Right lung (tissue), 5 donors: ENCODE data around the gene ITGAV. TPM values are rescaled to one million over a fixed set of nuclear protein-coding genes. Genes with fewer than 3 reads are reported as not detected.

ENCODE experiments used
- DNase-seq, 2 donors: peaks; one replicate each; pipeline ENCODE4 v3.0.0-alpha.2; 2013
- polyA plus RNA-seq, 5 donors: library from polyadenylated mRNA; unstranded; fragments of 120-200 nt; gene quantifications; one replicate each; pipeline versions ENCODE4 v1.2.1 to v1.2.3, GENCODE V29; 2013; ENCODE audit warnings: inconsistent platforms in 1 of 5, low replicate concordance in 1 of 5; ENCODE audit not compliant: insufficient read length in 5 of 5, insufficient read depth in 1 of 5

Gene ITGAV
- polyA plus RNA-seq, 5 donors, result 36.0 to 65.4 (median 62.1) TPM

- DNase-seq, result no peak
These were observed 20.9 kb downstream of the ITGAV start for GRCh38 chr2:186610785-186611184.

GRCh38 chr2:186611526-186611925 is 21.7 kb downstream of the ITGAV start:
- no peak for DNase-seq

GRCh38 chr2:186612026-186612425 is 22.2 kb downstream of the ITGAV start:
- DNase-seq, result no peak

GRCh38 chr2:186612555-186613440 is 22.9 kb downstream of the ITGAV start:
- DNase-seq, result no peak

DNA sequence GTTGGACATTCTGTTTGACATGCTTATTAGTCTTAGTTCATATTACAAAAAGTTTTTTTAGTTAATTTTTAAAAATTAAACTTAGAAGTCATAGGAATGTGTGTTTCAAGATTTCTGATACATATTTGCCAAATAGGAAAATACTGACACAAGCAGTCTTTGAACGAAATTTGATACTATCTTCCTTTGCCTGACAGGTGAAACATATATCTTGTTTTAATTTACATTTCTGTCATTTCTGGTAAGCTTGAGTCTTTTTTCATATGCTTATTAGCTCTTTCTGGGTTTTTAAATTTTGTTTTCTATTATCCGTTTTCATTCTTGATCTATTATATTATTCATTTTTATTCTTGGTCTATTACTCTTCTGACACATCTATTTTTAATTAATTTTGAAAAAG is 24.5 kb downstream of the ITGAV start:
- DNase-seq, result no peak

DNA sequence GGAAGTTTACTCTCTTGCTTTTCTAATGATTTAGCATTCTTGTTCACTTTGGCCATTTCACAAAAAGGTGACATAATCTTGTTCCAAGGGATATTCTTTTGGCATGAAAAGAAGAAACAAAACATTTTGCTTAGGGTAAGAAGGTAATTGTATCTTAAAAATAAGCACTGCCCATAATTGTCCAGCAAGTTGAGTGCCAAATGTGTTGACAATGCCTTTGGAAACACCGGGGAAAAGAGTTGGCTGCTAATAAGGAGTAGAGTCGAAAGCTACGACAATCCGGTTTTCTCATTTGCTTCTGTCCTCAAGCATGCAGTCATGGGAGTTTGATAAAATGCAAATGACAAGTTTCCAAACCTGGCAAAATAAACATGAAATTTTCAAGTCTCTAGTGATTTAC is 27.3 kb downstream of the ITGAV start:
- DNase-seq, result no peak

DNA sequence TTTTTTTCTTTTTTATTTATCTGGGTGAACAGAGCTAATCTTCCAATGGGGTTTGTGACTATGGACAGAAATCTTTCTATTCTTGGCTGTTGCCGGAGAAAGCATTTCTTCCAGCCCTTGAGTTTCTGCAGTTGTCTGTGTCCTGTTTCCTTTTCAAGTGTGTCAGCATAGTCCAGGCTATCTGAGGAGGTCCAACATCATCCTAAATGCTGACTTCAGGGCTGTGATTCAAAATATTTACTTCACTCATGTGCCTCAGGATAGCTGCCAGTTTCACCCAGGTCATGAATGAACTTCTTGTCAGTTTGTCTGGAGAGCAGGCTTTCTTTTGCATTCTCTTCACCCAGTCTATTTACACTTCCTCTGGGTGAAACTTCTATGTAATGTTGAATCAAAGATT is 27.9 kb downstream of the ITGAV start:
- no peak for DNase-seq

GRCh38 chr2:186618696-186619095 is 28.8 kb downstream of the ITGAV start:
- DNase-seq, result no peak

GRCh38 chr2:186623084-186623483 is 33.2 kb downstream of the ITGAV start:
- DNase-seq, result no peak

DNA sequence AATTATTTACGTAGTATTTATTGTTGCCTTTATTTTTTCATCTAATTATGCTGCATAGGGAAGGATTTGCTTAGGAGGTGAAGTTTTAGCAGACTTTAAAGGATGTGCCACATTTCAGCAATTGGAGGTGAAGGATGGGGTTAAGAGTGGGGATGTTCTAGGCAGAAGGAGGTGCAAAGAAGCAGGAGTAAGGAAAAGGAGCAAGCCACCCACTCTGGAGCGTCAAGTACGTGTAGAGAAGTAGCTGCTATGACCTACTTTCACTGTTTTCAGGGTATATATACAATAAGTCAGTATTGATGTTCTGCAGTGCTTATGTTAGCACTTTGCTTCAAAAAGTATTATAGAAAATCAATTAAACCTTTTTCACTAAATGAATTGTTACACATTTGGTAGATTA is 34.4 kb downstream of the ITGAV start:
- no peak for DNase-seq

GRCh38 chr2:186629250-186629996 is 39.6 kb downstream of the ITGAV start:
- DNase-seq, result no peak

- DNase-seq, result no peak
These were observed 42.6 kb downstream of the ITGAV start for GRCh38 chr2:186632417-186632816.

- no peak for DNase-seq
These were observed 44.8 kb downstream of the ITGAV start for GRCh38 chr2:186634701-186635100.

- DNase-seq, result no peak
These were observed 47.1 kb downstream of the ITGAV start for GRCh38 chr2:186636800-186637496.

GRCh38 chr2:186637497-186637800 is 47.6 kb downstream of the ITGAV start:
- no peak for DNase-seq

GRCh38 chr2:186639939-186640338 is 50.1 kb downstream of the ITGAV start:
- DNase-seq, result no peak

DNA sequence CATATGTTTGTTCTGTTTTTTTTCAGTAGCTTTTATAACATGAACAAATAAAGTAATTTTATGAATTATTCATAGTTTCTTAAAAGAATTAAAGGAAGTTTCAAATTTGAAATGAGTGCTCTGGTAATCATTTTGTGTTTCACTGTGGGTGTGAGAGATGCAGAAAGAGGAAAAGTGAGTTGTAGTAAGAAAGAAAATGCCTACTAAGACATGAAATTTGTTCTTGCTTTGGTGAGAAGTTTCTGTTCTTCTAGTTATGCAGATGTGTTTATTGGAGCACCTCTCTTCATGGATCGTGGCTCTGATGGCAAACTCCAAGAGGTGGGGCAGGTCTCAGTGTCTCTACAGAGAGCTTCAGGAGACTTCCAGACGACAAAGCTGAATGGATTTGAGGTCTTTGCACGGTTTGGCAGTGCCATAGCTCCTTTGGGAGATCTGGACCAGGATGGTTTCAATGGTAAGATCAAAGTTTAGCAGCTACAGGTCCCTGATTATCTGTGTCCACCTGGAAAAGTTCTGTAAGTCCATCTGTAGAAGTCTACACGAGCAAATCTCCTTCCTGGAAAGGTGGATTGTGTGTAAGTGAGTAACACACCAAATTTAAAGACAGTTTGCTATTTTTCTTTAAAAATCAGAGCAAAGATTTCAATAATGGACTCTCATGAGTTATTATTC is 51.4 kb downstream of the ITGAV start:
- DNase-seq, result no peak

- peak; percentile 17 to 36 for DNase-seq
These were observed 52.0 kb downstream of the ITGAV start for GRCh38 chr2:186641807-186642321.

- no peak for DNase-seq
These were observed 54.9 kb downstream of the ITGAV start for GRCh38 chr2:186644791-186645190.

GRCh38 chr2:186645999-186646398 is 56.1 kb downstream of the ITGAV start:
- DNase-seq, result no peak

DNA sequence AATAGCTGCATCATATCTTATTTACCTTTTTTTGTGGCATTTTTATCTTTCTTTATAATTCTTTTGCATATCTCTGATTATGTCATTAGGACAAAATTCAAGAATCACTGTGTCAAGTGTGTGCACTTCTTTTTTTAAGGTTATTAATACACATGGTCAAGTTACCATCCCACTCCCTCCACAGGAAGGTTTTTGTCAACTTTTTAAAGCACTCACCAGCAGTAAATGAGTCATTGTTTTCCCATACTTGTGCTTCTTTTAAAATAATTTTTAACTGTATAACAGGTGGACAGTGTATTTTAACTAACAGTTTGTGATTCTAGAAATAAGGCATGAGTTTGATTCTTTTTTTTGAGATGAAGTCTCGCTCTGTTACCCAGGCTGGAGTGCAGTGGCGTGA is 58.3 kb downstream of the ITGAV start:
- DNase-seq, result no peak

DNA sequence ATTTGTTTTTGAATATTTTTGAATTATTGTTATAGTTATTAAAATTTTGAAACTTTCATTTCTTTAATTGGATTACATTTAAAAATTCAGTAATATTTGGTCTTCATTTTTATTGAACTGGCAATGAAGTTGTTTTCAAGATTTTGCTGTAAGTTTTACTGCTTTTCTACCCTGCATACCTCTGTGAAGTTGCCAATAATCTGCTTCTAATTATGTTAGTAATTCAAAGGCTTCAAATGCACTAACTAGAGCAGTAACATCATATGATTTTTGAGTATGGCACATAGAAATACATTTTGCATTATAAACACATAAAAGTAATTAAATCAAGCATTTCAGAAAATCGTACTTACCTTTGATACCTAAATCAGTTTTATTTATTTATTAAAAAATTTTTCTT is 63.7 kb downstream of the ITGAV start:
- no peak for DNase-seq
